ENCODE measurements around the gene ZDHHC9. TPM values are rescaled to one million over a fixed set of nuclear protein-coding genes. Genes with fewer than 3 reads are reported as not detected.

The ZDHHC9 gene
- total RNA-seq, 1 donor from 2014 or later = 34.3 TPM

DNA sequence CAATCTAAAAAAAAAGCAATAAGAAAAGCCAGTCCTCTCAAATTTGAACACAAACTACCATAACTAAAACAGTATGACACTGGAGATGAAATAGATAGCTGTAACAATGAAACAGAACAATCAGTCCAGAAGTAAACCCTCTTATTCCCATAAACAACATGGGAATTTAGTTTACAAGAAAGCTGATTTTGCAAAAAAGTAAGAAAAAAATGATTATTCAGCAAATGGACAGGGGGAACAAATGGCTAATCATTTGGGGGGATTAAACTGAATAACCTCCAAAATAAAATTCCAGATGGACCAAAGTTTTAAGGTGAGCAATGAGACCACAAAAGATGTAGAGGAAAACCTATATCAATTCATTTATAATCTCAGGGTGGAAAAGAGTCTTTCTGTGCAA lies 80.0 kb downstream of the ZDHHC9 start:
- DNase-seq (ENCODE audit: low spot score) = no peak

DNA sequence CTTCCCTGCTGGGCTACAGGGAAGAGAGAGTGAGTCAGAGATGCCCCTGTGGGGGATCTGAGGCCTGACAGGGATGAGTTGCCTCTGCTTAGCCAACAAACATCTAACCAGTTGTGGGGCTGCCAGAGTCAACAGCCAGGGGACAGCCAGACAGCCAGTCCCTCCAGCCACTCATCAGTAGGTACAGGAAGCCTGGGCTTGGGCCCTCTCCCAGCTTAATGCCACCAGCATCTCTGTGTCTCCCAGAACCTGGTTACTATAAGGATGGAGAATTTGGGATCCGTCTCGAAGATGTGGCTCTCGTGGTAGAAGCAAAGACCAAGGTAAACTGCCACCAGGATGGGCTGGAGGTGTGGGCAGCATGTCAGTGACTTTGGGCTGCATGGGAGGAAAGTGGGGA lies 81.2 kb downstream of the ZDHHC9 start:
- DNase-seq (ENCODE audit: low spot score) = no peak

DNA sequence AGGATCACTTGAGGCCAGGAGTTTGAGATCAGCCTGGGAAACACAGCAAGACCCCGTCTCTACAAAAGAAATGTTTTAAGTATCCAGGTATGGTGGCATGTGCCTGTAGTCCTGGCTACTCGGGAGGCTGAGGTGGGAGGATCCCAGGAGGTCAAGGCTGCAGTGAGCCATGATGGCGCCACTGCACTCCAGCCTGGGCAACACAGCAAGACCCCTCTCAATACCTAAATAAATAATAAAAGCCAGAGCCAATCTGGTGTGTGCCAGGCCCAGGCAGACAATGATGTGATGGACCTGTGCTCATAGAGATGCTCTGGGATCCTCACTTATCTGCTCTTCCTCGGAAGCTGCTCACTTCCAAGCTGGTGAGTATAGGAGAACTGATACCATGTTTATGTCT lies 82.1 kb downstream of the ZDHHC9 start:
- no peak for DNase-seq (ENCODE audit: low spot score)

DNA sequence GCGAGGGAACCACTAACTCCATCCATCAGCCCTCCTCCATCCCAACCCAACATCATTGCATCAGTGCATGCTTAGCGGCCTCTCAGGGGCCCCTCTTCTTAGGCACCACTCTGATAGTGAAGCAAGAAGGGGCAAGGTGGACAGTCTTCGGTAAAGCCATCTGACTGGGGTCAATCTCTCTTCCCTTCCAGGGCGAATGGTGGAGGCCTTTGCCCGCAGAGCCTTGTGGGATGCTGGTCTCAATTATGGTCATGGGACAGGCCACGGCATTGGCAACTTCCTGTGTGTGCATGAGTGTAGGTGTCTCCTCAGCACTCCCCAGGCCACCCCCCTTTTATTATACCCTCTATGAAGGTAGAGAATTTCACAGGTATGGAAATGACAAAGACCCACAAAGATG lies 82.7 kb downstream of the ZDHHC9 start:
- DNase-seq (ENCODE audit: low spot score) = no peak

DNA sequence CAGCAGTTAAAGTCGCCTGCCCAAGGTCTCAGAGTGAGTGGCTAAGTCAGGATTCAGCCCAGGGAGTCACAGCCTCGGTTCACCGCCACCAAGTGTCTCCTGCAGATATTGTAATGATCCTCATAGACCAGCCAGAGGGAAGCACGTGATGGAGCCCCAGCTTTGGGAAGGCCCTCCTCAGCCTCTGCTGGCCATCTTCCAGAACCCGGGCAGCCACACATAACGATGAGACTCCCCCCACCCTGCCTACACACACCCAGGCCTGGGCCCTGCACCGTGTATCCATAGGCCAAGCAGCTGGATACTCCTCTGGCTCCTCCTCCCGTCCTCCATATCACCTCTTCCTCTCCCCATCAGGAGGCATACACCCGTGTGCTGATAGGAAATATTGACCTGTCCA lies 83.5 kb downstream of the ZDHHC9 start:
- no peak for DNase-seq (ENCODE audit: low spot score)

DNA sequence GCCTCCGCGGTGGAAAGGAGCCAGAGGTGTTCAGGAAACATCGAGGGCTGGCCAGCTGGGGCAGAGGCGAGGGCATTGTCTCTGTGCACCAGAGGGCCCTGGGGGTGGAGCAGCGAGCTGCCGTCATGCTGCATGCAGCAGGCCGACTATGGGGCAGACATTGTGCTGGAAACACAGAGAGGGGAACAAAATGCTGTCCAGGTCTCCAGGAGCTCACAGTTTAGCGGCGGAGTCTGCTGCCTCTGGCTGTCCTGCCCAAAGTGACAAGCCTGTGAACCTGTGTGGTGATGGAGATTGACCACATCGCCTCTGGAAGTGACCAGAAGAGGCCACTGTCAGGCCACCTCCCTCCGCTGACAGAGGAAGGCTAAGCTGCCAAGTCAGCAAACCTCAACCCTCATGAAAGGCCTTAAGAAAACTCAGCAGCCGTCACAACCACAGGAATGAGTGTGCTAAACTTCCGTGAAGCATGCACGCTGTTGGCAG lies 84.1 kb downstream of the ZDHHC9 start:
- no peak for DNase-seq (ENCODE audit: low spot score)

DNA sequence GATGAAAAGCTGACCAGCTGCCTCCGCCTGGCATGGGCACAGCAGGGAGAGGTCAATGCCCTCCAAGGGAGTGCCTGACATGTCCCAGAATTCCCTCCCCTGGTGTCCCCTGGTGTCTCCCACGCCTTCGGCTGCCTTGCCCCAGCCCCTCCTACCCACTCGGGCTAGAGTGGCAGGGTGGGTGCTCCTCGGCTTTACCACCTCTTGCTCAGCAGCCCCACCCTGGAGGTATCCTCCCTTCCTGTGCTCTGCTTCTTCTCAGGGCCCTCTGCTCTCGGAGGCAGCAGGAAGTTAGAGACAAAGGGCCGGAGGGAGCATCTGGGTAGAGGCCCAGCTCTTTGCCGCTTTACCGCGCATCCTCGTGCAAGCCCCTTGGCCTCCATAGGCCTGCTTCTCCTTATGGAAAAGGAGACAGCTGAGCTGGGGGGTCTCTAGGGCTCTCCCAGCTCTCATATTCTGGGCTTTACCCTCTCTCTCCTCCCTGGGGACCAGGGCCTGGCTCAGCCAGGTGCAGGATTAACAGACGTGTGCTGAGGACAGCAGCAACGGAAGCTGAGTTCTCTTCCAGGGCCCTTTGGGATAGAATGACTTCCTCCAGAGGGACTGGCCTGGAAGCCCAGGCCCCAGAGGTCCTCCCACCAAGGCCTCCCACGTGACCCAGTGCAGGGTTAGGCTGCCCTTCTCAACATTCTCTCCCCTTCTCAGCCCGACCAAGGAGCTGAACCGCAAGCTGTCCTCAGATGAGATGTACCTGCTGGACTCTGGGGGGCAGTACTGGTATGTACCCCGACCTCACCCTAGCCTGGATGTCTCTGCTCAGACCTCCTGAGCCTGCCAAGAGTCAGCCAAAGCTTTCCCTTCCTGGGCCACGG lies 87.7 kb downstream of the ZDHHC9 start:
- DNase-seq (ENCODE audit: low spot score) = no peak

DNA sequence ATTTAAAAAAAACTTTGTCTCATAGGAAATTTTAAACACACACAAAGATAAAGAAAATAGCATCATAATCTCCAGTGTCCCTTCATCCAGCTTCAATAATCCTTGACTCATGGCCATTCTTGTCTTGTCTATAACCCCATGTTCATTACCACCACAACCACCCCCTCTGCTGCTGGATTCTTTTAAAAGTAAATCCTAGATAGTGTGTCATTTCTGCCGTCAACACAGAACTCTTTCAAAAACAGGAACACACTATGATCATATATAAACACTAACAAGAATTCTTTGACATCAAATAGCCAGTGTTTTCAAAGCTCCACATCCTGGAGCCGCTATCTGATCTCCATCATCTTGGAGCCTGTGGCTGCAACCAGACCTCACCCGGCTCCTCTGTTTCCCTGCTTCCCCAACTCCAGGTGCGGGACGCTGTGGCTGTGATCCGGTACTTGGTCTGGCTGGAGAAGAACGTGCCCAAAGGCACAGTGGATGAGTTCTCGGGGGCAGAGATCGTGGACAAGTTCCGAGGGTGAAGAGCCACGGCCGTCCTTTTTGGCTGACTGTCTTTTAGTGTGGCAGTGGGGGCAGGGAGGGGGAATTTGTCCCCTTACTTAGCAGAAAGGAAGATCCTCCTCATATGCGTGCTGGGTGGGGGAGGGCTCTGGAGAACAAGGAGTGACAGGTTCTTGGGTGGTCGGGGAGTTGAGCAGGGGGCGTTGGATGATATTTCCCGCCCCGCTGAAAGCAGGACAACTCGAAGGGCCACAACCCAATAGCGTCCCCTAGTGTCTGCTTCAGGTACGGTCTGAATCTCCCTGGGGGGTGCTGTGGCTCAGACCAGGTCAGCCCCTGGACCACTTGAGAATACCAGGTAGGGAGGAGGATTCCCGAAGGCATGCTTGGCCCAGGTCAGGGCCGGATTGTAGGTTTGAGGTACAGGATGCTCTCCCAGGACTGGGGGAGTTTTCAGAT lies 89.3 kb downstream of the ZDHHC9 start:
- DNase-seq (ENCODE audit: low spot score) = no peak

Other genes starting within 250 kb of the ZDHHC9 start
- 0.52 TPM for gene APLN, start 188.9 kb downstream of the ZDHHC9 start, total RNA-seq
- 6.0 TPM for gene XPNPEP2, start 104.9 kb downstream of the ZDHHC9 start, total RNA-seq
- gene SASH3, start 63.9 kb downstream of the ZDHHC9 start, total RNA-seq = 8.4 TPM
- gene UTP14A, start 62.3 kb upstream of the ZDHHC9 start, total RNA-seq = 23.3 TPM
- gene BCORL1, start 138.7 kb upstream of the ZDHHC9 start, total RNA-seq = 12.6 TPM